Activated T-helper 1 cell treated with anti-CD3 and anti-CD28 coated beads, Interleukin-12 subunit alpha, Interleukin-12 subunit beta, Interleukin-2, Interleukin-4 antibody, amounts not matched to agents 30 ng/mL and 10 ng/mL and 1 ng/mL, durations not matched to agents 14 hours and 24 hours and 36 hours (primary cell): ENCODE results near the gene PRG3. TPM values are rescaled to one million over a fixed set of nuclear protein-coding genes. Genes with fewer than 3 reads are reported as not detected.

Source experiments
- DNase-seq: peaks from one replicate; pipeline ENCODE4 v3.0.0; 2021; ENCODE audit warnings: low spot score
- H3K27ac Mint-ChIP-seq: one replicate; pipeline ENCODE4 v1.8.0; 2021; ENCODE audit warnings: mild to moderate bottlenecking, mixed read lengths
- H3K27me3 Mint-ChIP-seq: one replicate; pipeline ENCODE4 v1.8.0; 2022; ENCODE audit warnings: mild to moderate bottlenecking, moderate library complexity, mixed read lengths; ENCODE audit not compliant: insufficient read depth
- H3K36me3 Mint-ChIP-seq: one replicate; pipeline ENCODE4 v1.8.0; 2021; ENCODE audit warnings: low read depth, mixed read lengths
- H3K4me1 Mint-ChIP-seq: one replicate; pipeline ENCODE4 v1.8.0; 2021; ENCODE audit warnings: low read depth, mixed read lengths
- H3K4me3 Mint-ChIP-seq: one replicate; pipeline ENCODE4 v1.8.0; 2021; ENCODE audit warnings: mild to moderate bottlenecking, moderate library complexity, mixed read lengths
- H3K9me3 Mint-ChIP-seq: one replicate; pipeline ENCODE4 v1.8.0; 2021; ENCODE audit warnings: mixed read lengths
- intact Hi-C: fragments of 100-400 bp; cut with micrococcal nuclease; formaldehyde crosslinking; loops from one replicate; pipeline ENCODE4 v1.15.1; 2024
- total RNA-seq: library from RNA; stranded (reverse); gene quantifications from 2 replicates; pipeline ENCODE4 v1.2.3, GENCODE V29; 2022

PRG3 gene
- total RNA-seq, 1 donor from 2014 or later, result not detected

- no peaks in the 10 kb centered on the region for H3K9me3 Mint-ChIP-seq
- peaks cover 47% of the 10 kb centered on the region for H3K4me1 Mint-ChIP-seq
- H3K27me3 Mint-ChIP-seq, result no peaks in the 10 kb centered on the region
- H3K4me3 Mint-ChIP-seq, result no peak overlapping the region
- no peak for DNase-seq
- no peak overlapping the region for H3K27ac Mint-ChIP-seq
- intact Hi-C loops, result loop anchor here (10.0 kb wide), 1 partner anchor 1104 kb away; no protein-coding TSS in a partner anchor
- H3K36me3 Mint-ChIP-seq, result peaks cover 64% of the 10 kb centered on the region
These were observed 40.1 kb upstream of the PRG3 start for GRCh38 chr11:57421066-57421465.

GRCh38 chr11:57419146-57419545 is 38.2 kb upstream of the PRG3 start:
- intact Hi-C loops, result no loop called here
- H3K4me3 Mint-ChIP-seq, result no peak overlapping the region
- peaks cover 67% of the 10 kb centered on the region for H3K36me3 Mint-ChIP-seq
- H3K27ac Mint-ChIP-seq, result no peak overlapping the region
- H3K9me3 Mint-ChIP-seq, result no peaks in the 10 kb centered on the region
- no peak for DNase-seq
- H3K4me1 Mint-ChIP-seq, result peaks cover 32% of the 10 kb centered on the region
- H3K27me3 Mint-ChIP-seq, result no peaks in the 10 kb centered on the region

GRCh38 chr11:57418131-57418530 is 37.2 kb upstream of the PRG3 start:
- H3K27ac Mint-ChIP-seq, result no peak overlapping the region
- H3K27me3 Mint-ChIP-seq, result no peaks in the 10 kb centered on the region
- no peaks in the 10 kb centered on the region for H3K9me3 Mint-ChIP-seq
- H3K4me3 Mint-ChIP-seq, result no peak overlapping the region
- peaks cover 32% of the 10 kb centered on the region for H3K4me1 Mint-ChIP-seq
- DNase-seq, result no peak
- H3K36me3 Mint-ChIP-seq, result peaks cover 73% of the 10 kb centered on the region
- intact Hi-C loops, result no loop called here

- Mint-ChIP-seq H3K4me1 (peaks cover 21% of the 10 kb centered on the region), H3K27ac (no peak overlapping the region), H3K4me3 (no peak overlapping the region), H3K36me3 (peaks cover 67% of the 10 kb centered on the region), H3K9me3 (no peaks in the 10 kb centered on the region), H3K27me3 (no peaks in the 10 kb centered on the region)
- intact Hi-C loops, result no loop called here
- no peak for DNase-seq
These were observed 36.1 kb upstream of the PRG3 start for GRCh38 chr11:57417056-57417455.

- H3K4me1 Mint-ChIP-seq, result peaks cover 19% of the 10 kb centered on the region
- no peaks in the 10 kb centered on the region for H3K27me3 Mint-ChIP-seq
- H3K36me3 Mint-ChIP-seq, result peaks cover 65% of the 10 kb centered on the region
- no peak for DNase-seq
- H3K4me3 Mint-ChIP-seq, result no peak overlapping the region
- no peak overlapping the region for H3K27ac Mint-ChIP-seq
- no peaks in the 10 kb centered on the region for H3K9me3 Mint-ChIP-seq
- intact Hi-C loops, result no loop called here
These were observed 35.5 kb upstream of the PRG3 start for GRCh38 chr11:57416436-57416835.

GRCh38 chr11:57414612-57415212 is 33.8 kb upstream of the PRG3 start:
- Mint-ChIP-seq H3K4me1 (peaks cover 18% of the 10 kb centered on the region), H3K4me3 (peak overlapping the region; percentile 47), H3K27ac (no peak overlapping the region)

GRCh38 chr11:57413681-57414080 is 32.7 kb upstream of the PRG3 start:
- H3K36me3 Mint-ChIP-seq, result peaks cover 58% of the 10 kb centered on the region
- no peaks in the 10 kb centered on the region for H3K27me3 Mint-ChIP-seq
- peaks cover 18% of the 10 kb centered on the region for H3K4me1 Mint-ChIP-seq
- intact Hi-C loops, result no loop called here
- H3K27ac Mint-ChIP-seq, result peak overlapping the region; percentile 2
- DNase-seq, result no peak
- H3K4me3 Mint-ChIP-seq, result no peak overlapping the region
- H3K9me3 Mint-ChIP-seq, result no peaks in the 10 kb centered on the region

More at GRCh38 chr11:57414612-57415212, 33.8 kb upstream of the PRG3 start:
- intact Hi-C loops, result no loop called here
- Mint-ChIP-seq H3K36me3 (peaks cover 60% of the 10 kb centered on the region), H3K27me3 (no peaks in the 10 kb centered on the region), H3K9me3 (no peaks in the 10 kb centered on the region)
- no peak for DNase-seq

- no peak overlapping the region for H3K4me3 Mint-ChIP-seq
- H3K27me3 Mint-ChIP-seq, result no peaks in the 10 kb centered on the region
- peaks cover 43% of the 10 kb centered on the region for H3K4me1 Mint-ChIP-seq
- H3K27ac Mint-ChIP-seq, result no peak overlapping the region
- peaks cover 62% of the 10 kb centered on the region for H3K36me3 Mint-ChIP-seq
- H3K9me3 Mint-ChIP-seq, result no peaks in the 10 kb centered on the region
- intact Hi-C loops, result no loop called here
- DNase-seq, result no peak
These were observed 29.3 kb upstream of the PRG3 start for GRCh38 chr11:57410287-57410686.

GRCh38 chr11:57409321-57410100 is 28.6 kb upstream of the PRG3 start:
- peaks cover 44% of the 10 kb centered on the region for H3K4me1 Mint-ChIP-seq
- intact Hi-C loops, result no loop called here

GRCh38 chr11:57408771-57409170 is 27.8 kb upstream of the PRG3 start:
- no peak for DNase-seq
- Mint-ChIP-seq H3K27ac (no peak overlapping the region), H3K36me3 (peaks cover 55% of the 10 kb centered on the region), H3K4me1 (peaks cover 40% of the 10 kb centered on the region), H3K4me3 (no peak overlapping the region), H3K9me3 (no peaks in the 10 kb centered on the region), H3K27me3 (no peaks in the 10 kb centered on the region)
- intact Hi-C loops, result no loop called here

More at GRCh38 chr11:57409321-57410100, 28.6 kb upstream of the PRG3 start:
- H3K4me3 Mint-ChIP-seq, result no peak overlapping the region
- H3K27ac Mint-ChIP-seq, result no peak overlapping the region
- no peak for DNase-seq
- no peaks in the 10 kb centered on the region for H3K9me3 Mint-ChIP-seq
- no peaks in the 10 kb centered on the region for H3K27me3 Mint-ChIP-seq
- peaks cover 60% of the 10 kb centered on the region for H3K36me3 Mint-ChIP-seq

- intact Hi-C loops, result no loop called here
- peaks cover 47% of the 10 kb centered on the region for H3K36me3 Mint-ChIP-seq
These were observed 27.1 kb upstream of the PRG3 start for GRCh38 chr11:57407941-57408475.

GRCh38 chr11:57407010-57407920 is 26.3 kb upstream of the PRG3 start:
- no peak for DNase-seq
- H3K27ac Mint-ChIP-seq, result peak overlapping the region; percentile 91
- no peak overlapping the region for H3K4me3 Mint-ChIP-seq
- intact Hi-C loops, result no loop called here
- peaks cover 44% of the 10 kb centered on the region for H3K36me3 Mint-ChIP-seq
- H3K27me3 Mint-ChIP-seq, result no peaks in the 10 kb centered on the region
- peaks cover 35% of the 10 kb centered on the region for H3K4me1 Mint-ChIP-seq
- no peaks in the 10 kb centered on the region for H3K9me3 Mint-ChIP-seq

More at GRCh38 chr11:57407941-57408475, 27.1 kb upstream of the PRG3 start:
- no peaks in the 10 kb centered on the region for H3K9me3 Mint-ChIP-seq
- no peaks in the 10 kb centered on the region for H3K27me3 Mint-ChIP-seq
- no peak overlapping the region for H3K4me3 Mint-ChIP-seq
- no peak overlapping the region for H3K27ac Mint-ChIP-seq
- H3K4me1 Mint-ChIP-seq, result peaks cover 35% of the 10 kb centered on the region
- DNase-seq, result no peak
